Muscle of arm (tissue), 12 donors: Measurements from ENCODE around the gene CYB561. TPM values are rescaled to one million over a fixed set of nuclear protein-coding genes. Genes with fewer than 3 reads are reported as not detected.

Experiments used
- DNase-seq: peaks from one replicate; pipeline ENCODE4 v3.0.0-alpha.2; 2013
- polyA plus RNA-seq, 12 donors: library from polyadenylated mRNA; unstranded; fragments of 120-200 nt; gene quantifications; one replicate each; pipeline ENCODE4 v1.2.1, GENCODE V29; 2013; ENCODE audit not compliant: insufficient read length in 12 of 12

The CYB561 gene
- polyA plus RNA-seq, 12 donors = 3.8 to 16.2 (median 4.8) TPM; not detected in 1

GRCh38 chr17:63452046-63452961 is 6.2 kb upstream of the CYB561 start:
- no peak for DNase-seq

- no peak for DNase-seq
Observed at GRCh38 chr17:63451150-63451549, 5.0 kb upstream of the CYB561 start.

- DNase-seq = no peak
Observed at GRCh38 chr17:63450551-63450950, 4.4 kb upstream of the CYB561 start.

GRCh38 chr17:63448655-63449054 is 2.5 kb upstream of the CYB561 start:
- DNase-seq = no peak

- no peak for DNase-seq
Observed at GRCh38 chr17:63447471-63448009, 1.4 kb upstream of the CYB561 start.

GRCh38 chr17:63446753-63447470 is 806 bp upstream of the CYB561 start:
- DNase-seq = no peak

- no peak for DNase-seq
Observed at GRCh38 chr17:63445571-63445953, 544 bp downstream of the CYB561 start.

GRCh38 chr17:63445065-63445464 is 1.0 kb downstream of the CYB561 start:
- no peak for DNase-seq

- no peak for DNase-seq
Observed at GRCh38 chr17:63444457-63444856, 1.6 kb downstream of the CYB561 start.

- no peak for DNase-seq
Observed at GRCh38 chr17:63443053-63443452, 3.1 kb downstream of the CYB561 start.

GRCh38 chr17:63442549-63443035 is 3.5 kb downstream of the CYB561 start:
- DNase-seq = no peak

GRCh38 chr17:63442074-63442473 is 4.0 kb downstream of the CYB561 start:
- no peak for DNase-seq

GRCh38 chr17:63441654-63442053 is 4.5 kb downstream of the CYB561 start:
- no peak for DNase-seq

GRCh38 chr17:63440770-63441335 is 5.3 kb downstream of the CYB561 start:
- no peak for DNase-seq

- no peak for DNase-seq
Observed at GRCh38 chr17:63440127-63440769, 5.9 kb downstream of the CYB561 start.

- DNase-seq = no peak
Observed at GRCh38 chr17:63439687-63440086, 6.4 kb downstream of the CYB561 start.

- DNase-seq = no peak
Observed at GRCh38 chr17:63438092-63439051, 7.7 kb downstream of the CYB561 start.

GRCh38 chr17:63437287-63438091 is 8.6 kb downstream of the CYB561 start:
- DNase-seq = no peak

GRCh38 chr17:63436523-63437110 is 9.5 kb downstream of the CYB561 start:
- DNase-seq = no peak
